ENCODE measurements around the gene LY9.

Gene LY9

DNA sequence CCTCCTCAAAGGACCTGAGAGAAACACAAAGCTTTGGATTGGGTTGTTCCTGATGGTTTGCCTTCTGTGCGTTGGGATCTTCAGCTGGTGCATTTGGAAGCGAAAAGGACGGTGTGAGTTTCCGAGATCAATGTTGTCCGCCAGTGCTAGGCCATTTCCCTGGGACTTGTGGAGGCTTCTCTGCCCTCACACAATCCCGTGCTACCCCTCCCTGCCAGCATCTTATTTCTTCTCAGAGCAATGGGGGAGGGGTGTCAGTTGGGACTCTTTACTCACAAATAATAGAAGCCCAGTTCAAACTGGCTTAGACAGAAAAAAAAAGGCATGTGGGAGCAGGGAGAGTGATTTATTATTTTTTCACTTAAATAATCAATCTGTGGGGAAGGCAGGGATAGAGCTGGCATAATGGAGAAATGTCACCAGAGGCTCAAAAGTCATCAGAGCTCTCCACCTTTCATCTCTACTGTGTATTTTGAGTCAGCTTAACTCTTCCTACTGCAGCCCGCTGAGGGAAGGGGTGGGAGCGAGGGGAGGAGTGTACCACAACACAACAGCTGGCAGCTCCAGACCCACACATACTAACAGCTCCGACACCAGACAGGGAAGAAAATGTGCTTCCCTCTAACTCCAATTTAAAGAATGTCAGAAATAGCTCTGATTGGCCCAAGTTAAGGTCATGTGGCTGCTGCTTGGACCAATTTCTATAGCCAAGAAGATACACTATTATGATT lies 22.4 kb downstream of the LY9 start:
- Mint-ChIP-seq H3K4me3 (no peak overlapping the region), H3K36me3 (peaks cover 75% of the 10 kb centered on the region), H3K27ac (peak overlapping the region; percentile 28), H3K27me3 (no peaks in the 10 kb centered on the region), H3K4me1 (peaks cover 4% of the 10 kb centered on the region), H3K9me3 (no peaks in the 10 kb centered on the region)
- DNase-seq: no peak
- CTCF ChIA-PET: interaction anchor here (0.9 to 2.4 kb wide), 9 partner anchors 12 to 133 kb away, joined by 3 to 13 read pairs (median 3); partner anchors contain the start of gene LY9

DNA sequence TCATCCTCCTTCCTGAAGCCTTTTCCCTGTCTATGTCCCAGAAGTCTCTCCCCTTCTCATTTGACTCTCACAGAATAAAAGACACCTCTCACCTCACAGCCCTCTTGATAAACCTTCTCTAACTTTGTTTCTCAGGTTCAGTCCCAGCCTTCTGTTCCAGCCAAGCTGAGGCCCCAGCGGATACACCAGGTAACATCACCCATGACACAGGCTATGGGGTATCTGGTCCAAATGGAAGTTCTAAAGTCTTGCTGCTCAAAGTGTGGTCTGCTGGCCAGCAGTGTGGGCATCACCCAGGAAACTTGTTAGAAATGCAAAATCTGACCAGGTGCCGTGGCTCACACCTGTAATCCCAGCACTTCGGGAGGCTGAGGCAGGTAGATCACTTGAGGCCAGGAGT lies 23.2 kb downstream of the LY9 start:
- H3K27ac Mint-ChIP-seq: no peak overlapping the region
- CTCF ChIA-PET: interaction anchor here (0.7 to 2.4 kb wide), 6 partner anchors 11 to 92 kb away, joined by 3 to 13 read pairs (median 3); no protein-coding TSS in a partner anchor

DNA sequence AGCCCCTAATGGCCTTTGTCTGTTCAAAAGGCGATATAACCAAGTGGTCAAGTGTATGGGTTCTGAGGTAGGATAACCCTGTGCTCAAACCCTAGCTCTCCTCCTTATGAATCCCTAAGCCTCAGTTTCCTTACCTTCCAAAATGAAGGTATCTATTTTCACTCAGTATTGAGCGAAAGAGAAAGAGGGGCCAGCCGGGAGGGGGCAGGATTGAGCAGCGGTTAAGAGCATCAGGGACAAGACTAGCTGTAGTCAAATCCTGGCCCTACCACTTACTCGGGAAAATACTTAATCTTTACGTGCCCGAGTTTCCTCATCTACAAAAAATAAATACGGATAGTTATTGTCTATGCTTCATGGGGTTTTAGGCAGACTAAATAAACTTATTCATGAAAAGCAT lies 25.7 kb downstream of the LY9 start:
- Mint-ChIP-seq H3K27me3 (no peaks in the 10 kb centered on the region), H3K36me3 (peaks cover 67% of the 10 kb centered on the region), H3K4me3 (no peak overlapping the region), H3K27ac (no peak overlapping the region), H3K4me1 (peaks cover 2% of the 10 kb centered on the region), H3K9me3 (no peaks in the 10 kb centered on the region)
- CTCF ChIA-PET: interaction anchor here (0.9 to 2.1 kb wide), 7 partner anchors 12 to 133 kb away, joined by 3 to 13 read pairs (median 4); partner anchors contain the start of gene ITLN2
- DNase-seq: no peak

More for the DNA sequence above, 23.2 kb downstream of the LY9 start:
- Mint-ChIP-seq H3K36me3 (peaks cover 74% of the 10 kb centered on the region), H3K4me1 (peaks cover 2% of the 10 kb centered on the region), H3K9me3 (no peaks in the 10 kb centered on the region), H3K4me3 (no peak overlapping the region), H3K27me3 (no peaks in the 10 kb centered on the region)
- no peak for DNase-seq

DNA sequence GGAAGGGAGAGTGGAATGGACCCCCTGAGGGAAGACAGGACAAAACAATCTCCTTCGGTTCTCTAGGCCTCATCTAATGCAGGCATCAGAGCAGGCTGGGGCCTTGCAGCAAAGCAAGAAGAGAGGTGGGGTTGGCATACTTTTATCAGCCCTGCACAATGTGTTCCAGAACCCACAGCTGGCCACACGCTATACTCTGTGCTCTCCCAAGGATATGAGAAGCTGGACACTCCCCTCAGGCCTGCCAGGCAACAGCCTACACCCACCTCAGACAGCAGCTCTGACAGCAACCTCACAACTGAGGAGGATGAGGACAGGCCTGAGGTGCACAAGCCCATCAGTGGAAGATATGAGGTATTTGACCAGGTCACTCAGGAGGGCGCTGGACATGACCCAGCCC lies 27.3 kb downstream of the LY9 start:
- no peaks in the 10 kb centered on the region for H3K9me3 Mint-ChIP-seq
- CTCF ChIA-PET: interaction anchor here (1.5 to 3.2 kb wide), 3 partner anchors 12 to 130 kb away, joined by 7 to 13 read pairs (median 10); partner anchors contain the start of gene ITLN2
- no peaks in the 10 kb centered on the region for H3K27me3 Mint-ChIP-seq
- DNase-seq: no peak
- H3K4me1 Mint-ChIP-seq: peaks cover 2% of the 10 kb centered on the region
- peaks cover 73% of the 10 kb centered on the region for H3K36me3 Mint-ChIP-seq
- H3K27ac Mint-ChIP-seq: no peak overlapping the region
- no peak overlapping the region for H3K4me3 Mint-ChIP-seq

DNA sequence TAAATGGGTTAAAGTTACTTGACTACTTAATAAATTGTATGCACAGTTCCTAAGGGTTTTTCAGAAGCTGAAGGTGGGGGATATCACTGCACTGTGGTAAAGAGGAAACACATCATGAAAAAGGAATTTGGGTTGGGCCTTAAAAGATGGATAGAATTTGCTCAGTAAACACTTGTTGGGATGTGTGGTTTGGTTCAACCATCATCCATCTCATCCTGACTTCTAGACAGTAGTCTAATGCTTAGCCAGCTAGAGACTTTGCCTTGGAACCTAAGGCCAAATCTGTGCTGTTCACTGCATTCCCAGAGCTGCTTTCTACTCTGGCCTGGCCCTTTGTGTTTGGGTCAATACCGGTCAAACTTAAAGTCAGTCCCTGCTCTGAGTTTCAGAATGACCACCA lies 30.6 kb downstream of the LY9 start:
- Mint-ChIP-seq H3K36me3 (peaks cover 51% of the 10 kb centered on the region), H3K9me3 (no peaks in the 10 kb centered on the region), H3K4me3 (no peak overlapping the region), H3K27me3 (no peaks in the 10 kb centered on the region), H3K4me1 (peaks cover 3% of the 10 kb centered on the region), H3K27ac (no peak overlapping the region)
- CTCF ChIA-PET: interaction anchor here (0.6 to 6.5 kb wide), 7 partner anchors 9 to 535 kb away, joined by 3 to 157 read pairs (median 6); partner anchors contain the start of gene LY9
- DNase-seq: no peak

DNA sequence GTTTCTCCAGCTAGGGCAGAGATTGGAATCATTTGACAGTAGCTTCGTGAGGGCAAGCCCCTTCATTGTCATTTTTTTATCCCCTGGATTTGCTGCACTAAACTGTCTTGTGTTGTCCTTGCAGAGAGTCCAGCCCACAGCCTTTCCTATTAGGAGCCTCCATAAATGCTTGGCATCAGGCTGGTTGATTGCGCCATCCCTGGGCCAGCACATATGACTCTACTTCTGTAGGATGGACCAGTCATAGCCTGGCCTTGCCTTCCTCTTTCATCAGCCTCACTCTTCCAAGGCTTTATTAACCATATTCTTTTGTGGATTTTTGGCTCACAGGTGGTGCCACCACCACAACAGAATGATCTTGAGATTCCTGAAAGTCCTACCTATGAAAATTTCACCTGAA lies 31.4 kb downstream of the LY9 start:
- no peak for DNase-seq
- Mint-ChIP-seq H3K27me3 (no peaks in the 10 kb centered on the region), H3K27ac (no peak overlapping the region), H3K4me1 (peaks cover 3% of the 10 kb centered on the region), H3K4me3 (no peak overlapping the region), H3K9me3 (no peaks in the 10 kb centered on the region), H3K36me3 (peaks cover 43% of the 10 kb centered on the region)
- CTCF ChIA-PET: interaction anchor here (0.6 to 6.5 kb wide), 7 partner anchors 8 to 146 kb away, joined by 3 to 157 read pairs (median 6); partner anchors contain the start of gene LY9

DNA sequence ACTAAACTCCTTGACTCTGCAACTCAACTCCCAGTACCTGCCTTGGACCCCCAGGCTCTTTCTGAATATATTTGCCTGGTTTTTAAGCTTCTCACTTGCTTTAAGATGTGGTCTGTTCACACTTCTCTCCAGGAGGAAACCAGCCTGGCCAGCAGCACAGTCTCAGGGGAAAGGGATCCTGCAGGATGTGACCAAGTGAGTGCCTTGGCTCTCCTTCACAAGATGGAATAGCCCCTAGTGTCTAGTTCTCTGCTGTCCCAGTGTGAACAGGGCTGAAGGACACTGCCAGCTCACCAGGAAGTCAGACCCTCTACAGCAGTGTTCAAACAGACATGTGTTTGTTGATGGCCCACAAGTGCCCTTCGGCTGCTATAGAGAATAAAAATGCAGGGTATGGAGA lies 33.8 kb downstream of the LY9 start:
- Mint-ChIP-seq H3K9me3 (no peaks in the 10 kb centered on the region), H3K4me1 (peaks cover 18% of the 10 kb centered on the region), H3K27ac (peak overlapping the region; percentile 47), H3K36me3 (peaks cover 29% of the 10 kb centered on the region), H3K27me3 (no peaks in the 10 kb centered on the region), H3K4me3 (no peak overlapping the region)
- DNase-seq: no peak
- CTCF ChIA-PET: interaction anchor here (0.6 to 6.5 kb wide), 17 partner anchors 11 to 161 kb away, joined by 3 to 157 read pairs (median 4); partner anchors contain the start of genes ITLN2 and LY9

DNA sequence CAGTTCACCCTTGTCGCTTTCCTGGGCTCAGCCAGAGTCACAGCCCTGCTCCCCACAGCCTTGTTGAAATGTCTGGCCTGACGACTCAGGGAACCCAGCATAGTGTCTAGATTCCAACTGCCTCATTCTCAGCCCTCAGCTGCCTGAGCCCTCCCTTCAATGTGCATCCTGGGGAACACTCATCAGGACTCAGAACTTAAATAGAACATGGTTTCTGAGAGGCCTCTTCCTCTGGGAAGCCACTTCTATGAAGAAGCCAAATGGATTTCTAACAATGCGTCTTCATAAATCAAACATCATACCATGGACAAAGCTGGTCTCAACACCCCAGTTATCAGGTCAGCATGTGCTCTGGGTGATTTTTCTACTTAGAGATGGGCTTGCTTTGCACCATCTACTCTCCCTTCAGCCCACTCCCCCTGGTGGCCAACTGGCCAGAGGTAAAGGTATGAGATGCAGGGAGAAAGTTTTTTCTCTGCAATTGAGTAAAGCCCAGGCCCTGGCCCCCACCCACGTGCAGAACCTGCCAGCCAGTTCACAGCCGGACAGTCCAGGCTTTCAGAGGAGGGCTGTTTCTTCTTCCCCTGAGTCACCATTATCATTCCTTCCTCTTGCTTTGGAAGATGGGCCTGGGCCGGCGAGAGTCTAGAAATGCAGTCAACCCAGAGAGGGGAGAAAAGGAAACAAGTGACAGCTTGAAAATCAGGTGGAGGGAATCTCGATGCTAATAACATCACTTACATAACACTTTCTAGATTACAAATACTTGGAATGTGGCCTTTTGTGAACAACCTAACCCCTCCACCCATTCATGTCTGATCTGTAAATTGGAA lies 34.6 kb downstream of the LY9 start:
- peak; percentile 88 for DNase-seq

DNA sequence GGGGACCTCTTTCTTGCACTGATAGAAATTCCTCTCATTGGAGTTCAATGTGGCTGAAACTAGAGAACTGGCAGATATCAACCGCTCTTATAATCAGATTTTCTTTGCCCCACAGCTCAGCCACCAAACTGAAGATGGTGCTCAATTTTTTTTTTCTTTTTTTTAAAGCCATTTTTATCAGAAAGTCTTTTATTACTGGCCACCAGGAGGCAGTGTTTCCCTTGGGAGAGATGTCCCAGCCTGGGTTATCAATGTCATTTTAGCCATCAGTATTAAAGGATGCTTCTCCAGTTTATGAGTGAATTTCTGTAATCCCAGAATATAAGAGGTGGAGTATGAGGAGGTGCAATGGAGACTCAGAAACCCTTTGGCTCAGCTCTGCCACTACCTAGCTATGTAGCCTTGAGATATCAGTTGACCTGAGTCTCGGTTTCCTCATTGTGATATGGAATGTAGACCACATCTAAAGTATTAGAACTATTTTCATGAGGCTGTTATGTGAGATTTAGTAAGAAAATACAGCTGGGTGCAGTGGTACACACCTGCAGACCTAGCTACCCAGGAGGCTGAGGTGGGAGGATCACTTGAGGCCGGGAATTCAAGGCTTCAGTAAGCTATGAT lies 39.1 kb downstream of the LY9 start:
- Mint-ChIP-seq H3K27ac (no peak overlapping the region), H3K4me3 (no peak overlapping the region), H3K4me1 (peaks cover 68% of the 10 kb centered on the region), H3K27me3 (no peaks in the 10 kb centered on the region), H3K9me3 (no peaks in the 10 kb centered on the region), H3K36me3 (no peaks in the 10 kb centered on the region)
- DNase-seq: peak; percentile 66
- CTCF ChIA-PET: interaction anchor here (0.6 to 6.6 kb wide), 37 partner anchors 8 to 262 kb away, joined by 3 to 288 read pairs (median 5); partner anchors contain the start of genes CD244, ITLN1, ITLN2 and LY9

More for the DNA sequence above, 34.6 kb downstream of the LY9 start:
- peaks cover 26% of the 10 kb centered on the region for H3K36me3 Mint-ChIP-seq
- CTCF ChIA-PET: interaction anchor here (0.8 to 6.5 kb wide), 17 partner anchors 10 to 160 kb away, joined by 3 to 157 read pairs (median 6); partner anchors contain the start of genes ITLN2 and LY9
- no peaks in the 10 kb centered on the region for H3K27me3 Mint-ChIP-seq
- H3K4me3 Mint-ChIP-seq: no peak overlapping the region
- H3K4me1 Mint-ChIP-seq: peaks cover 26% of the 10 kb centered on the region
- H3K9me3 Mint-ChIP-seq: no peaks in the 10 kb centered on the region
- no peak overlapping the region for H3K27ac Mint-ChIP-seq

DNA sequence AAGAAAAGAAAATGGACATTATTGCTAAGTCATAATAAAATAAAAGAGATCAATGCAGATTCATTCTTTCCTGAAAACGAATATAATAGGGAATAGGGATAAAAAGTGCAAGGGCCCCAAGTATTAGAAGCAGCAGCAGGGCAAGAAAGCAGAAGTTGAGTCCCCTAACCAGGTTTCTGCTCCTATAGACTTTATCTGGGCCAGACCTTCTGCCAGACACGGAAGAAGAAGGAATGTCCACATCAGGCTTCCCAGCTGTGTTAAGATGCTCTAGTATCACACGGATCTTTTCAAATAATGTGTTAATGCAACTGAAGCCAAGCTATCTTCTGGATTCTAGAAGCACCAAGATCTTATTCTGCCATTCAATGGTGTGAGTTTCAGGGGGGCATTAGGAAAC lies 39.8 kb downstream of the LY9 start:
- Mint-ChIP-seq H3K9me3 (no peaks in the 10 kb centered on the region), H3K4me3 (no peak overlapping the region), H3K27me3 (no peaks in the 10 kb centered on the region), H3K36me3 (no peaks in the 10 kb centered on the region), H3K27ac (peak overlapping the region; percentile 52), H3K4me1 (peaks cover 65% of the 10 kb centered on the region)
- CTCF ChIA-PET: interaction anchor here (1.1 to 6.6 kb wide), 29 partner anchors 9 to 161 kb away, joined by 3 to 288 read pairs (median 7); partner anchors contain the start of genes CD244, ITLN1, ITLN2 and LY9
- no peak for DNase-seq

DNA sequence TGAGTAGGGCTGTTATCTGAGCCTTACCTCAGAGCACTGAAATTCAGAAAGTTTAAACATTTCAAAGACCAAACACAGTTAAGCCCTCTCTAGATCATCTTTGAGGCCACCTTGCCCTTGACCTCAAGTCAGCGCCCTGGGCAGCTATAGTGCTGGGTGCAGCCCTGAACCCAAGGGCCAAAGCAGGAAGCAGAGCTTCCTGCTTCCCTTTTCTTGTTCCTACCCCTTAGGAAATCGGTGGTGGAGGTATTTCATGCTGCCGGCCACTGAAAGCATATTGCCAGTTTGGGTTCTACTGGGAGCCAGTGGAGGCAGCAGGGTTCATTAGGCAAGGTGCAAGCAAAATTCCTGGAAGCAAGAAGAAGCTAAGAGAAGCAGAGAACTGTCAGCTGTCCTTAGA lies 40.6 kb downstream of the LY9 start:
- Mint-ChIP-seq H3K27ac (peak overlapping the region; percentile 96), H3K36me3 (no peaks in the 10 kb centered on the region), H3K4me1 (peaks cover 65% of the 10 kb centered on the region)

DNA sequence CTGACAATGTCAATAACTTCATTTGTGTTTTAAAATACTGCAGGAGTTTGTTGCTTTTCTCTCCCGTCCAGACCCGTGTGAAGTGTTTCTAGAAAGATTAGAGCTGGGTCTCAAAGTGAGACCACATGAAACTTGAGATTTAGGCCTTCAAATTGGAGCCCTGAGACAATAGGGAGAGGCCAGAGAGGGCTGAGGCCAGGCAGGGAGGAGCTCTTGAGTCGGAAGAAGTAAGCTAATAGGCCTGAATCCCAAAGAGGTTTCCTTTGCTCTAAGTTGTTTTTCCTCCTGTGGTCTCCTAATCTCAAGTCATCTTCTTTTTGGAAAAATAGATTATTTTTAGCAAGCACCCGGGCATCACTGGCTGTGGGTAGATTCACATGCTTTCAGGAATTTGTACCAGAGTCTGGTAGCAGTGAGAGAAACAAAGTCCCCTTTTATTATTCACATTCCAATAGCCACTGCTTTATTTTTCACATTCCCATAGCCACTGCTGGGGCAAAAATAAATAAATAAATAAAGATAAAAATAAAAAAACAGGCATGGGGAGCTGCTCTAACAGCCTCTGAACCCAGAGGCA lies 41.1 kb downstream of the LY9 start:
- no peaks in the 10 kb centered on the region for H3K36me3 Mint-ChIP-seq
- H3K27ac Mint-ChIP-seq: peak overlapping the region; percentile 96
- no peak for DNase-seq
- peaks cover 65% of the 10 kb centered on the region for H3K4me1 Mint-ChIP-seq
- H3K9me3 Mint-ChIP-seq: no peaks in the 10 kb centered on the region
- no peak overlapping the region for H3K4me3 Mint-ChIP-seq
- H3K27me3 Mint-ChIP-seq: peaks cover 7% of the 10 kb centered on the region
- CTCF ChIA-PET: interaction anchor here (0.6 to 6.6 kb wide), 28 partner anchors 10 to 161 kb away, joined by 3 to 288 read pairs (median 5); partner anchors contain the start of genes CD244, ITLN1 and ITLN2

More for the DNA sequence above, 40.6 kb downstream of the LY9 start:
- Mint-ChIP-seq H3K27me3 (peaks cover 4% of the 10 kb centered on the region), H3K9me3 (no peaks in the 10 kb centered on the region), H3K4me3 (no peak overlapping the region)
- no peak for DNase-seq
- CTCF ChIA-PET: interaction anchor here (0.6 to 6.6 kb wide), 25 partner anchors 9 to 161 kb away, joined by 3 to 288 read pairs (median 6); partner anchors contain the start of genes CD244, ITLN1 and ITLN2
